Neuronal stem cell (in vitro differentiated cells): ENCODE results near the gene CLEC11A.

Source experiments
- DNase-seq: peaks from one replicate; pipeline ENCODE4 v3.0.0-alpha.2; 2013; ENCODE audit warnings: low spot score
- H2AFZ ChIP-seq: one replicate; pipeline ENCODE4 v1.6.1; 2013; ENCODE audit warnings: mild to moderate bottlenecking, low read length, inconsistent platforms
- H2AK5ac ChIP-seq: 2 replicates; pipeline ENCODE4 v1.6.1; 2013; ENCODE audit warnings: low read depth, mild to moderate bottlenecking, inconsistent platforms, low read length, moderate library complexity, mixed read lengths
- H2BK120ac ChIP-seq: 2 replicates; pipeline ENCODE4 v1.6.1; 2013; ENCODE audit warnings: low read depth, mild to moderate bottlenecking, inconsistent platforms, low read length, moderate library complexity, mixed read lengths
- H2BK12ac ChIP-seq: one replicate; pipeline ENCODE4 v1.6.1; 2013; ENCODE audit warnings: low read length, inconsistent platforms
- H2BK15ac ChIP-seq: 2 replicates; pipeline ENCODE4 v1.6.1; 2013; ENCODE audit warnings: mild to moderate bottlenecking, low read length, inconsistent platforms, mixed read lengths
- H2BK5ac ChIP-seq: one replicate; pipeline ENCODE4 v1.6.1; 2013; ENCODE audit warnings: inconsistent platforms, mild to moderate bottlenecking, low read length, moderate library complexity
- H3K14ac ChIP-seq: one replicate; pipeline ENCODE4 v1.6.1; 2013; ENCODE audit warnings: low read length, inconsistent platforms
- H3K18ac ChIP-seq: 2 replicates; pipeline ENCODE4 v1.6.1; 2013; ENCODE audit warnings: low read length, inconsistent platforms
- H3K23ac ChIP-seq: 2 replicates; pipeline ENCODE4 v1.6.1; 2013; ENCODE audit warnings: low read depth, mild to moderate bottlenecking, mixed read lengths, low read length, inconsistent platforms; ENCODE audit not compliant: poor library complexity
- H3K27ac ChIP-seq: replicated peaks from 3 replicates; pipeline ENCODE4 v1.5.1; 2013; ENCODE audit warnings: low read length, inconsistent platforms
- H3K27me3 ChIP-seq, 3 experiments: 2 replicates each; pipeline ENCODE4 v1.6.1; 2013; ENCODE audit warnings: low read length in 3 of 3, mild to moderate bottlenecking in 2 of 3, inconsistent platforms in 1 of 3, low read depth in 1 of 3, mixed read lengths in 1 of 3, moderate library complexity in 1 of 3; ENCODE audit not compliant: control insufficient read depth in 3 of 3, insufficient read depth in 3 of 3
- H3K36me3 ChIP-seq, 2 donors: replicated peaks in 1 of 2; 2 replicates each; pipeline ENCODE4 v1.6.1; 2013; ENCODE audit warnings: low read length in 2 of 2; ENCODE audit not compliant: control insufficient read depth in 2 of 2, insufficient read depth in 2 of 2
- H3K4ac ChIP-seq: 2 replicates; pipeline ENCODE4 v1.6.1; 2013; ENCODE audit warnings: inconsistent platforms, mild to moderate bottlenecking, low read length, moderate library complexity
- H3K4me1 ChIP-seq, 2 donors: 1 replicate in 1 of 2; 2 replicates in 1 of 2; pipeline ENCODE4 v1.6.1; 2013; ENCODE audit warnings: low read length in 2 of 2, low read depth in 1 of 2; ENCODE audit not compliant: control insufficient read depth in 2 of 2, insufficient read depth in 1 of 2
- H3K4me2 ChIP-seq: one replicate; pipeline ENCODE4 v1.6.1; 2013; ENCODE audit warnings: mild to moderate bottlenecking, low read length, inconsistent platforms; ENCODE audit not compliant: insufficient read depth, poor library complexity, severe bottlenecking
- H3K4me3 ChIP-seq, 2 donors: 2 replicates each; pipeline ENCODE4 v1.5.1; 2013; ENCODE audit warnings: low read length in 2 of 2, mild to moderate bottlenecking in 2 of 2, inconsistent platforms in 1 of 2, moderate library complexity in 1 of 2
- H3K79me1 ChIP-seq: one replicate; pipeline ENCODE4 v1.6.1; 2013; ENCODE audit warnings: low read depth, mild to moderate bottlenecking, inconsistent platforms, low read length, moderate library complexity
- H3K9ac ChIP-seq: one replicate; pipeline ENCODE4 v1.6.1; 2013; ENCODE audit warnings: mild to moderate bottlenecking, low read depth, low read length, inconsistent platforms; ENCODE audit not compliant: poor library complexity
- H3K9me3 ChIP-seq, 2 donors: replicated peaks in 1 of 2; 2 replicates each; pipeline versions ENCODE3 to v1.6.1; 2013; ENCODE audit warnings: low read length in 2 of 2, mild to moderate bottlenecking in 2 of 2, inconsistent platforms in 1 of 2, low read depth in 1 of 2, mixed read lengths in 1 of 2, moderate library complexity in 1 of 2; ENCODE audit not compliant: control insufficient read depth in 2 of 2, insufficient read depth in 1 of 2
- H4K8ac ChIP-seq: one replicate; pipeline ENCODE4 v1.6.1; 2013; ENCODE audit warnings: low read depth, mild to moderate bottlenecking, inconsistent platforms, low read length, moderate library complexity
- H4K91ac ChIP-seq: one replicate; pipeline ENCODE4 v1.6.1; 2013; ENCODE audit warnings: low read length, low read depth, mild to moderate bottlenecking, inconsistent platforms; ENCODE audit not compliant: poor library complexity
- WGBS, 2 donors: extraction: QIAGEN DNeasy Blood & Tissue Kit; methylation state at CpG; one replicate each; pipeline ENCODE4 v1.1.7; 2013; ENCODE audit warnings: missing lambda C conversion rate in 2 of 2, mixed read lengths in 1 of 2; ENCODE audit not compliant: insufficient read length in 2 of 2, insufficient replicate concordance in 1 of 2; ENCODE audit errors: extremely low coverage in 2 of 2; 5-methylcytosine and 5-hydroxymethylcytosine counted together

CLEC11A gene

GRCh38 chr19:50725911-50726230, 2.7 kb downstream of the CLEC11A start:
- Histone ChIP-seq H2BK12ac (no peak overlapping the region), H2AFZ (peak overlapping the region; percentile 100), H4K91ac (no peak overlapping the region), H3K4me2 (peak overlapping the region; percentile 99), H3K18ac (no peak overlapping the region), H2AK5ac (peak overlapping the region; percentile 68), H3K36me3 (no peaks in the 10 kb centered on the region), H2BK5ac (peak overlapping the region; percentile 57), H3K9ac (peak overlapping the region; percentile 99), H3K27ac (no peak overlapping the region), H4K8ac (no peak overlapping the region), H3K79me1 (peaks cover 7% of the 10 kb centered on the region), H3K4me3 (peak overlapping the region; percentile 71 to 95), H3K23ac (peak overlapping the region; percentile 99), H2BK15ac (no peak overlapping the region), H3K27me3 (peaks cover 0 to 26% (median 18%) of the 10 kb centered on the region in 3 experiments), H3K14ac (no peak overlapping the region), H2BK120ac (no peak overlapping the region), H3K9me3 (no peaks in the 10 kb centered on the region), H3K4me1 (peaks cover 7 to 26% of the 10 kb centered on the region in 2 donors), H3K4ac (no peak overlapping the region)
- no CpG with 5 or more reads among the region's 9 CpGs for WGBS, 2 donors
- DNase-seq, result no peak

GRCh38 chr19:50728084-50728737, 5.0 kb downstream of the CLEC11A start:
- Histone ChIP-seq H3K4me3 (peak overlapping the region; percentile 35 to 39), H3K18ac (peak overlapping the region; percentile 76), H2BK5ac (no peak overlapping the region), H3K14ac (no peak overlapping the region), H3K27ac (no peak overlapping the region), H3K9ac (peak overlapping the region; percentile 82), H3K79me1 (peaks cover 7% of the 10 kb centered on the region), H2BK120ac (no peak overlapping the region), H3K4me2 (peak overlapping the region; percentile 56), H2BK15ac (no peak overlapping the region), H4K91ac (no peak overlapping the region), H3K9me3 (no peaks in the 10 kb centered on the region), H3K27me3 (peaks cover 0 to 8% (median 8%) of the 10 kb centered on the region in 3 experiments), H2BK12ac (no peak overlapping the region), H3K23ac (peak overlapping the region; percentile 87), H3K36me3 (no peaks in the 10 kb centered on the region), H3K4ac (no peak overlapping the region), H4K8ac (no peak overlapping the region), H2AK5ac (peak overlapping the region; percentile 16), H2AFZ (peak overlapping the region; percentile 76), H3K4me1 (peaks cover 7 to 23% of the 10 kb centered on the region in 2 donors)
- WGBS, 2 donors, result no CpG with 5 or more reads among the region's 39 CpGs
- DNase-seq, result peak; percentile 90

GRCh38 chr19:50729894-50730293, 6.7 kb downstream of the CLEC11A start:
- WGBS, 2 donors, result no CpG with 5 or more reads among the region's 5 CpGs
- H4K91ac ChIP-seq, result no peak overlapping the region
- H2AFZ ChIP-seq, result no peak overlapping the region

GRCh38 chr19:50735869-50736268, 12.7 kb downstream of the CLEC11A start:
- no peak overlapping the region for H3K23ac ChIP-seq
- no peak overlapping the region for H2BK15ac ChIP-seq
- H2BK5ac ChIP-seq, result no peak overlapping the region
- no peak overlapping the region for H2BK120ac ChIP-seq
- no peaks in the 10 kb centered on the region for H3K79me1 ChIP-seq
- no peak overlapping the region for H3K14ac ChIP-seq
- no peaks in the 10 kb centered on the region for H3K36me3 ChIP-seq
- peak overlapping the region; percentile 10 for H2AFZ ChIP-seq
- no peak overlapping the region for H2BK12ac ChIP-seq
- H3K4me3 ChIP-seq, result no peak overlapping the region
- no peak overlapping the region for H3K9ac ChIP-seq
- no peak overlapping the region for H3K4ac ChIP-seq
- no peak for DNase-seq
- peaks cover 0 to 2% of the 10 kb centered on the region in 2 donors for H3K4me1 ChIP-seq
- WGBS, 2 donors, result no CpG with 5 or more reads among the region's 7 CpGs
- H3K27ac ChIP-seq, result no peak overlapping the region
- peaks cover 0 to 22% (median 2%) of the 10 kb centered on the region in 3 experiments for H3K27me3 ChIP-seq
- no peak overlapping the region for H4K91ac ChIP-seq
- H4K8ac ChIP-seq, result no peak overlapping the region
- H3K4me2 ChIP-seq, result no peak overlapping the region
- no peaks in the 10 kb centered on the region for H3K9me3 ChIP-seq
- H2AK5ac ChIP-seq, result no peak overlapping the region
- no peak overlapping the region for H3K18ac ChIP-seq

More at GRCh38 chr19:50729894-50730293, 6.7 kb downstream of the CLEC11A start:
- Histone ChIP-seq H2BK120ac (no peak overlapping the region), H2BK12ac (no peak overlapping the region), H3K9ac (no peak overlapping the region), H2AK5ac (no peak overlapping the region), H3K27ac (no peak overlapping the region), H3K36me3 (no peaks in the 10 kb centered on the region), H3K4ac (no peak overlapping the region), H3K4me2 (no peak overlapping the region), H3K27me3 (no peaks in the 10 kb centered on the region), H2BK15ac (no peak overlapping the region), H3K9me3 (no peaks in the 10 kb centered on the region), H3K79me1 (peaks cover 7% of the 10 kb centered on the region), H3K4me1 (peaks cover 3 to 16% of the 10 kb centered on the region in 2 donors), H2BK5ac (no peak overlapping the region), H3K14ac (no peak overlapping the region), H4K8ac (no peak overlapping the region), H3K4me3 (no peak overlapping the region), H3K18ac (no peak overlapping the region), H3K23ac (no peak overlapping the region)
- DNase-seq, result no peak
